ENCODE measurements around the gene CCDC33. TPM values are rescaled to one million over a fixed set of nuclear protein-coding genes. Genes with fewer than 3 reads are reported as not detected.

The CCDC33 gene
- total and polyA plus RNA-seq, 2 donors (not counting 1 experiment from before 2014, with no cell fraction given), result not detected

DNA sequence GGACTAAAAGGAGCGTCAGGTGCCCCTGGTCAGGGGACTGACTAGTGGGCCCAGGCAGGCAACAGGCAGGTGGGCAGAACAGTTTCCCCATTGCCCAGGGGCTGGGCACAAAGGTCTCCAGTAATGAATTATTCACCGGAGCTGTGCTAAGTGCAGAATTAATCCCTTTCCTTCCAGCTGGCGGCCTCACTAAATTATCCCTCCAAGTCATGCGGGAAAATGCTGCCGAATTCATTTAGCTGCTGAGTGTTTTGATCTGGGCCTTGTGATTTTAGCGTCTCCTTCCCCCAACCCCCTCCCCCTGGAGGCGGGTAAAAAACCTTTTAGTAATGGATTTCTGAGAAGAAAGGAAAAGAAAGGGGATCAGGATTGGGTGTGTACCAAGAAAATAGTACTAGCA lies 47.2 kb downstream of the CCDC33 start:
- H3K4me2 ChIP-seq (replicated peaks; ENCODE audit: low read depth, low read length, poor library complexity, severe bottlenecking), result no peak overlapping the region
- H3K4me3 ChIP-seq (ENCODE audit: control extremely low read depth in 1 of 5, extremely low read depth in 1 of 5, insufficient read depth in 1 of 5, low read depth in 2 of 5, low read length in 4 of 5), result no peak overlapping the region
- no peak overlapping the region for H2AFZ ChIP-seq (ENCODE audit: insufficient read depth, low read depth, low read length, poor library complexity, severe bottlenecking)
- no peaks in the 10 kb centered on the region for H3K9me3 Mint-ChIP-seq (ENCODE audit: insufficient read depth)
- no peak overlapping the region for H3K27ac Mint-ChIP-seq
- no peak for DNase-seq
- no peaks in the 10 kb centered on the region for H3K9me3 ChIP-seq (ENCODE audit: control extremely low read depth in 1 of 3, control insufficient read depth in 2 of 3, insufficient read depth in 1 of 3, low read length in 2 of 3)
- TF ChIP-seq EZH2 (IDR thresholded peaks at IDR 0.05; ENCODE audit: borderline replicate concordance, insufficient read depth, low read depth, low read length, poor library complexity, severe bottlenecking), result no peak
- TF ChIP-seq, protein P1, sequence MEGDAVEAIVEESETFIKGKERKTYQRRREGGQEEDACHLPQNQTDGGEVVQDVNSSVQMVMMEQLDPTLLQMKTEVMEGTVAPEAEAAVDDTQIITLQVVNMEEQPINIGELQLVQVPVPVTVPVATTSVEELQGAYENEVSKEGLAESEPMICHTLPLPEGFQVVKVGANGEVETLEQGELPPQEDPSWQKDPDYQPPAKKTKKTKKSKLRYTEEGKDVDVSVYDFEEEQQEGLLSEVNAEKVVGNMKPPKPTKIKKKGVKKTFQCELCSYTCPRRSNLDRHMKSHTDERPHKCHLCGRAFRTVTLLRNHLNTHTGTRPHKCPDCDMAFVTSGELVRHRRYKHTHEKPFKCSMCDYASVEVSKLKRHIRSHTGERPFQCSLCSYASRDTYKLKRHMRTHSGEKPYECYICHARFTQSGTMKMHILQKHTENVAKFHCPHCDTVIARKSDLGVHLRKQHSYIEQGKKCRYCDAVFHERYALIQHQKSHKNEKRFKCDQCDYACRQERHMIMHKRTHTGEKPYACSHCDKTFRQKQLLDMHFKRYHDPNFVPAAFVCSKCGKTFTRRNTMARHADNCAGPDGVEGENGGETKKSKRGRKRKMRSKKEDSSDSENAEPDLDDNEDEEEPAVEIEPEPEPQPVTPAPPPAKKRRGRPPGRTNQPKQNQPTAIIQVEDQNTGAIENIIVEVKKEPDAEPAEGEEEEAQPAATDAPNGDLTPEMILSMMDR (IDR thresholded peaks at IDR 0.05), result no peak
- ChIA-PET CTCF (interaction anchor here (0.7 kb wide), 1 partner anchor 822 kb away, joined by 3 read pairs; no protein-coding TSS in a partner anchor), POLR2A (no interaction called here)
- no peaks in the 10 kb centered on the region for H3K4me1 Mint-ChIP-seq
- no peak overlapping the region for H3K4me3 Mint-ChIP-seq
- H3K79me2 ChIP-seq (ENCODE audit: control insufficient read depth, insufficient read depth, low read length), result no peaks in the 10 kb centered on the region
- no peak overlapping the region for H3K27ac ChIP-seq (ENCODE audit: low read length in 2 of 2)
- intact Hi-C loops (cut with micrococcal nuclease), result no loop called here
- H3K27me3 Mint-ChIP-seq, result peaks cover 41% of the 10 kb centered on the region
- WGBS (ENCODE audit: insufficient coverage), result 100% methylated on average over 1 of the region's 7 CpGs
- no peak for ATAC-seq (ENCODE audit: low read depth)
- H4K20me1 ChIP-seq (ENCODE audit: control insufficient read depth, insufficient read depth, low read length, poor library complexity, severe bottlenecking), result no peaks in the 10 kb centered on the region
- H3K36me3 ChIP-seq (replicated peaks in 1 of 2; ENCODE audit: control extremely low read depth in 1 of 2, control insufficient read depth in 1 of 2, extremely low read depth in 1 of 2, insufficient read depth in 2 of 2, low read length in 1 of 2), result no peaks in the 10 kb centered on the region
- no peaks in the 10 kb centered on the region for H3K4me1 ChIP-seq (ENCODE audit: control insufficient read depth in 2 of 2, insufficient read depth in 2 of 2, low read length in 2 of 2)
- H3K27me3 ChIP-seq (replicated peaks in 1 of 4; ENCODE audit: control extremely low read depth in 1 of 4, control insufficient read depth in 3 of 4, insufficient read depth in 4 of 4, low read length in 3 of 4), result peaks cover 0 to 15% (median 2%) of the 10 kb centered on the region in 4 experiments
- no peak overlapping the region for H3K9ac ChIP-seq (ENCODE audit: low read length)

DNA sequence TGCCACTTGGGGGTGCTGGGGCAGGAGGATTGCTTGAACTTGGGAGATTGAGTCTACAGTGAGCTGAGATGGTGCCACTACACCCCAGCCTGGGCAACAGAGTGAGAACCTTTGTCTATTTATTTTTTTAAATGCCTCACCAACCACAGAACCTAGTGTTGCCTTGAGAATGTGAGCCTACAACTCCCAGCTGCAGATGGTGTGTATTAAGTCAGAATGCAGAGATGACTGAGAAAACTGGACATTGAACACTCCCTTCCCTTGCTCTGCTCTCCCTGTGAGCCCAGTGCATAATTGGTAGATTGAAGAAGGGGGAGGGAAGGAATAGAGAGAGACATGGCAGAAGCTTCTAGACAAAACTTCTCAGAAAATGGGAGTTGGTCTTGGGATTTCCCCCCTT lies 53.5 kb downstream of the CCDC33 start:
- CTCF ChIA-PET, result interaction anchor here (0.7 kb wide), 1 partner anchor 251 kb away, joined by 4 read pairs; no protein-coding TSS in a partner anchor
- H3K27me3 Mint-ChIP-seq, result peaks cover 42% of the 10 kb centered on the region

More for the DNA sequence above, 53.5 kb downstream of the CCDC33 start:
- Mint-ChIP-seq H3K4me1 (no peaks in the 10 kb centered on the region), H3K9me3 (ENCODE audit: insufficient read depth) (no peaks in the 10 kb centered on the region), H3K27ac (no peak overlapping the region), H3K4me3 (no peak overlapping the region)
- no peak overlapping the region for H3K4me3 ChIP-seq (ENCODE audit: control extremely low read depth in 1 of 5, extremely low read depth in 1 of 5, insufficient read depth in 1 of 5, low read depth in 2 of 5, low read length in 4 of 5)
- no peaks in the 10 kb centered on the region for H4K20me1 ChIP-seq (ENCODE audit: control insufficient read depth, insufficient read depth, low read length, poor library complexity, severe bottlenecking)
- H3K9ac ChIP-seq (ENCODE audit: low read length), result no peak overlapping the region
- ATAC-seq (ENCODE audit: low read depth) (no peak), DNase-seq (no peak)
- H3K9me3 ChIP-seq (ENCODE audit: control extremely low read depth in 1 of 3, control insufficient read depth in 2 of 3, insufficient read depth in 1 of 3, low read length in 2 of 3), result peaks cover 0 to 12% (median 0%) of the 10 kb centered on the region in 3 donors
- TF ChIP-seq, protein P1 (IDR thresholded peaks at IDR 0.05), result no peak
- no peak for TF ChIP-seq EZH2 (IDR thresholded peaks at IDR 0.05; ENCODE audit: borderline replicate concordance, insufficient read depth, low read depth, low read length, poor library complexity, severe bottlenecking)
- H3K4me2 ChIP-seq (replicated peaks; ENCODE audit: low read depth, low read length, poor library complexity, severe bottlenecking), result no peak overlapping the region
- no peaks in the 10 kb centered on the region for H3K4me1 ChIP-seq (ENCODE audit: control insufficient read depth in 2 of 2, insufficient read depth in 2 of 2, low read length in 2 of 2)
- POLR2A ChIA-PET, result no interaction called here
- no peak overlapping the region for H3K27ac ChIP-seq (ENCODE audit: low read length in 2 of 2)
- no peaks in the 10 kb centered on the region for H3K36me3 ChIP-seq (replicated peaks in 1 of 2; ENCODE audit: control extremely low read depth in 1 of 2, control insufficient read depth in 1 of 2, extremely low read depth in 1 of 2, insufficient read depth in 2 of 2, low read length in 1 of 2)
- intact Hi-C loops (cut with micrococcal nuclease), result no loop called here
- no peak overlapping the region for H2AFZ ChIP-seq (ENCODE audit: insufficient read depth, low read depth, low read length, poor library complexity, severe bottlenecking)
- H3K27me3 ChIP-seq (replicated peaks in 1 of 4; ENCODE audit: control extremely low read depth in 1 of 4, control insufficient read depth in 3 of 4, insufficient read depth in 4 of 4, low read length in 3 of 4), result peaks cover 0 to 33% (median 7%) of the 10 kb centered on the region in 4 experiments
- no peaks in the 10 kb centered on the region for H3K79me2 ChIP-seq (ENCODE audit: control insufficient read depth, insufficient read depth, low read length)
